ENCODE measurements around the gene KANSL3.

KANSL3 gene

GRCh38 chr2:96601382-96602292, 36.5 kb downstream of the KANSL3 start:
- TF ChIP-seq GATA2 (IDR thresholded peaks at IDR 0.05; ENCODE audit: low read depth, low read length) (no peak), GATA3 (IDR thresholded peaks at IDR 0.05; ENCODE audit: low read depth, low read length) (no peak)

- TF ChIP-seq GATA2 (IDR thresholded peaks at IDR 0.05; ENCODE audit: low read depth, low read length) (no peak), GATA3 (IDR thresholded peaks at IDR 0.05; ENCODE audit: low read depth, low read length) (no peak)
Observed at GRCh38 chr2:96599941-96600340, 38.2 kb downstream of the KANSL3 start.

- no peak for TF ChIP-seq GATA3 (IDR thresholded peaks at IDR 0.05; ENCODE audit: low read depth, low read length)
- no peak for TF ChIP-seq GATA2 (IDR thresholded peaks at IDR 0.05; ENCODE audit: low read depth, low read length)
Observed at GRCh38 chr2:96596596-96596995, 41.5 kb downstream of the KANSL3 start.

- TF ChIP-seq GATA3 (IDR thresholded peaks at IDR 0.05; ENCODE audit: low read depth, low read length) (no peak), GATA2 (IDR thresholded peaks at IDR 0.05; ENCODE audit: low read depth, low read length) (no peak)
Observed at GRCh38 chr2:96594691-96595152, 43.4 kb downstream of the KANSL3 start.

GRCh38 chr2:96594282-96594681, 43.8 kb downstream of the KANSL3 start:
- TF ChIP-seq GATA2 (IDR thresholded peaks at IDR 0.05; ENCODE audit: low read depth, low read length) (no peak), GATA3 (IDR thresholded peaks at IDR 0.05; ENCODE audit: low read depth, low read length) (no peak)

GRCh38 chr2:96591494-96591893, 46.6 kb downstream of the KANSL3 start:
- TF ChIP-seq GATA2 (IDR thresholded peaks at IDR 0.05; ENCODE audit: low read depth, low read length) = no peak
- no peak for TF ChIP-seq GATA3 (IDR thresholded peaks at IDR 0.05; ENCODE audit: low read depth, low read length)

GRCh38 chr2:96591054-96591453, 47.1 kb downstream of the KANSL3 start:
- TF ChIP-seq GATA2 (IDR thresholded peaks at IDR 0.05; ENCODE audit: low read depth, low read length) (no peak), GATA3 (IDR thresholded peaks at IDR 0.05; ENCODE audit: low read depth, low read length) (no peak)

GRCh38 chr2:96587843-96588242, 50.3 kb downstream of the KANSL3 start:
- no peak for TF ChIP-seq GATA2 (IDR thresholded peaks at IDR 0.05; ENCODE audit: low read depth, low read length)
- no peak for TF ChIP-seq GATA3 (IDR thresholded peaks at IDR 0.05; ENCODE audit: low read depth, low read length)

GRCh38 chr2:96584017-96584416, 54.1 kb downstream of the KANSL3 start:
- TF ChIP-seq GATA2 (IDR thresholded peaks at IDR 0.05; ENCODE audit: low read depth, low read length) (no peak), GATA3 (IDR thresholded peaks at IDR 0.05; ENCODE audit: low read depth, low read length) (no peak)

- TF ChIP-seq GATA2 (IDR thresholded peaks at IDR 0.05; ENCODE audit: low read depth, low read length) = no peak
Observed at GRCh38 chr2:96580771-96581170, 57.3 kb downstream of the KANSL3 start.

- TF ChIP-seq GATA3 (IDR thresholded peaks at IDR 0.05; ENCODE audit: low read depth, low read length) (no peak), GATA2 (IDR thresholded peaks at IDR 0.05; ENCODE audit: low read depth, low read length) (no peak)
Observed at GRCh38 chr2:96579422-96579821, 58.7 kb downstream of the KANSL3 start.

- TF ChIP-seq GATA3 (IDR thresholded peaks at IDR 0.05; ENCODE audit: low read depth, low read length) (no peak), GATA2 (IDR thresholded peaks at IDR 0.05; ENCODE audit: low read depth, low read length) (no peak)
Observed at GRCh38 chr2:96578731-96579130, 59.4 kb downstream of the KANSL3 start.

GRCh38 chr2:96577501-96577900, 60.6 kb downstream of the KANSL3 start:
- TF ChIP-seq GATA3 (IDR thresholded peaks at IDR 0.05; ENCODE audit: low read depth, low read length) = no peak
- no peak for TF ChIP-seq GATA2 (IDR thresholded peaks at IDR 0.05; ENCODE audit: low read depth, low read length)

- TF ChIP-seq GATA3 (IDR thresholded peaks at IDR 0.05; ENCODE audit: low read depth, low read length) = no peak
- no peak for TF ChIP-seq GATA2 (IDR thresholded peaks at IDR 0.05; ENCODE audit: low read depth, low read length)
Observed at GRCh38 chr2:96575785-96576456, 62.2 kb downstream of the KANSL3 start.

- no peak for TF ChIP-seq GATA2 (IDR thresholded peaks at IDR 0.05; ENCODE audit: low read depth, low read length)
- TF ChIP-seq GATA3 (IDR thresholded peaks at IDR 0.05; ENCODE audit: low read depth, low read length) = no peak
Observed at GRCh38 chr2:96574364-96574763, 63.7 kb downstream of the KANSL3 start.
